ENCODE results near the gene CCDC86. TPM values are rescaled to one million over a fixed set of nuclear protein-coding genes. Genes with fewer than 3 reads are reported as not detected.

The CCDC86 gene
- total and polyA plus RNA-seq, 10 of the 15 experiments (the other 5 are each of a cell fraction or from before 2014, with no cell fraction given), result 2.0 to 87.2 (median 38.7) TPM

- RAD21 ChIA-PET (ENCODE audit: unreplicated experiment), result no interaction called here
- H3K9ac ChIP-seq (ENCODE audit: control insufficient read depth, insufficient read depth, low read length), result no peak overlapping the region
- no peak for ATAC-seq
These were observed 21.9 kb downstream of the CCDC86 start for GRCh38 chr11:60863550-60864521.

GRCh38 chr11:60864856-60865513 lies 23.1 kb downstream of the CCDC86 start:
- Histone ChIP-seq H2AFZ (ENCODE audit: control insufficient read depth, low read depth, low read length) (no peak overlapping the region), H3K4me3 (no peak overlapping the region), H3K27me3 (replicated peaks in 1 of 2; ENCODE audit: control insufficient read depth in 2 of 2, insufficient read depth in 2 of 2, low read length in 1 of 2) (no peaks in the 10 kb centered on the region), H3K9me3 (replicated peaks; ENCODE audit: control insufficient read depth, insufficient read depth, low read length) (no peaks in the 10 kb centered on the region), H3K4me2 (ENCODE audit: control insufficient read depth, insufficient read depth) (no peak overlapping the region), H4K20me1 (ENCODE audit: control insufficient read depth, insufficient read depth) (no peaks in the 10 kb centered on the region), H3K36me3 (ENCODE audit: control insufficient read depth in 2 of 2, insufficient read depth in 2 of 2, low read length in 1 of 2) (no peaks in the 10 kb centered on the region), H3K4me1 (ENCODE audit: control insufficient read depth, insufficient read depth, low read length) (no peaks in the 10 kb centered on the region), H3K79me2 (ENCODE audit: control insufficient read depth, insufficient read depth, low read length) (no peaks in the 10 kb centered on the region), H3K9ac (ENCODE audit: control insufficient read depth, insufficient read depth, low read length) (no peak overlapping the region), H3K27ac (ENCODE audit: control insufficient read depth, insufficient read depth) (no peak overlapping the region)
- no peak for ATAC-seq
- ChIA-PET RAD21 (ENCODE audit: unreplicated experiment) (no interaction called here), CTCF (interaction anchor here (1.7 kb wide), 2 partner anchors 12 to 34 kb away, joined by 3 to 8 read pairs; no protein-coding TSS in a partner anchor), SMC1A (ENCODE audit: uncharacterized antibody, unreplicated experiment) (interaction anchor here (1.4 kb wide), 1 partner anchor 30 kb away, joined by 3 read pairs; no protein-coding TSS in a partner anchor), POLR2A (no interaction called here)
- intact Hi-C loops (cut with micrococcal nuclease; ENCODE audit: unreplicated experiment), result no loop called here
- 30% methylated on average over 7 of the region's 7 CpGs for WGBS (ENCODE audit: insufficient coverage, insufficient replicate concordance, low lambda C conversion rate, missing lambda C conversion rate)
- in situ Hi-C loops (cut with MboI), result no loop called here
- FAIRE-seq, result no peak
- no peak for TF ChIP-seq NR2F1 (conservative IDR thresholded peaks at IDR 0.05)
- no peak for TF ChIP-seq BHLHE40 (IDR thresholded peaks at IDR 0.05; ENCODE audit: borderline replicate concordance in 1 of 2, low read depth in 2 of 2, low read length in 1 of 2)
- no peak for TF ChIP-seq TCF12 (IDR thresholded peaks at IDR 0.05; ENCODE audit: low read depth, low read length)
- TF ChIP-seq POLR2AphosphoS5 (IDR thresholded peaks at IDR 0.05; ENCODE audit: low read length), result no peak
- DNase-seq (ENCODE audit: low read depth, low spot score), result no peak
- no TSS peak for BruUV-seq (replicated peaks)

More at GRCh38 chr11:60863550-60864521, 21.9 kb downstream of the CCDC86 start:
- Histone ChIP-seq H2AFZ (ENCODE audit: control insufficient read depth, low read depth, low read length) (no peak overlapping the region), H4K20me1 (ENCODE audit: control insufficient read depth, insufficient read depth) (no peaks in the 10 kb centered on the region), H3K4me3 (no peak overlapping the region), H3K36me3 (ENCODE audit: control insufficient read depth in 2 of 2, insufficient read depth in 2 of 2, low read length in 1 of 2) (no peaks in the 10 kb centered on the region), H3K4me2 (ENCODE audit: control insufficient read depth, insufficient read depth) (no peak overlapping the region), H3K79me2 (ENCODE audit: control insufficient read depth, insufficient read depth, low read length) (no peaks in the 10 kb centered on the region), H3K27me3 (replicated peaks in 1 of 2; ENCODE audit: control insufficient read depth in 2 of 2, insufficient read depth in 2 of 2, low read length in 1 of 2) (no peaks in the 10 kb centered on the region), H3K4me1 (ENCODE audit: control insufficient read depth, insufficient read depth, low read length) (0 out of 2 replicates have a peak, but pooled peaks cover 1% of the 10 kb centered on the region), H3K27ac (ENCODE audit: control insufficient read depth, insufficient read depth) (no peak overlapping the region), H3K9me3 (replicated peaks; ENCODE audit: control insufficient read depth, insufficient read depth, low read length) (no peaks in the 10 kb centered on the region)
- in situ Hi-C loops (cut with MboI), result no loop called here
- TF ChIP-seq BACH1 (IDR thresholded peaks at IDR 0.05; ENCODE audit: borderline replicate concordance) (no peak), ATF7 (IDR thresholded peaks at IDR 0.05; ENCODE audit: low read depth) (no peak), BHLHE40 (IDR thresholded peaks at IDR 0.05; ENCODE audit: borderline replicate concordance in 1 of 2, low read depth in 2 of 2, low read length in 1 of 2) (no peak)
- no TSS peak for BruUV-seq (replicated peaks)
- FAIRE-seq (no peak), DNase-seq (ENCODE audit: low read depth, low spot score) (no peak)
- ChIA-PET SMC1A (ENCODE audit: uncharacterized antibody, unreplicated experiment) (interaction anchor here (0.6 kb wide), 1 partner anchor 29 kb away, joined by 4 read pairs; no protein-coding TSS in a partner anchor), CTCF (interaction anchor here (1.5 to 1.7 kb wide), 2 partner anchors 13 to 323 kb away, joined by 3 read pairs; no protein-coding TSS in a partner anchor), POLR2A (no interaction called here)
- intact Hi-C loops (cut with micrococcal nuclease; ENCODE audit: unreplicated experiment), result no loop called here
- 55% methylated on average over 16 of the region's 16 CpGs for WGBS (ENCODE audit: insufficient coverage, insufficient replicate concordance, low lambda C conversion rate, missing lambda C conversion rate)

Measured in GM12878 (cell line).